Testis (tissue), 2 donors: ENCODE results near the gene TUBG2.

Experiments used
- POLR2A ChIP-seq: fragments of 450-650 bp; IDR thresholded peaks from one replicate; pipeline ENCODE4 v1.6.1; 2017; ENCODE audit warnings: antibody characterized with exemption, mild to moderate bottlenecking, moderate library complexity
- TF ChIP-seq, protein P1 (sequence below), 3 experiments: fragments of 450-650 bp in 2 of 3; fragments of 200-600 bp in 1 of 3; sonication (generic) in 1 of 3; IDR thresholded peaks; one replicate each; pipeline ENCODE4 v1.5.1; 2016 to 2019; ENCODE audit warnings: antibody characterized with exemption in 3 of 3, mild to moderate bottlenecking in 2 of 3, moderate library complexity in 1 of 3

DNA sequence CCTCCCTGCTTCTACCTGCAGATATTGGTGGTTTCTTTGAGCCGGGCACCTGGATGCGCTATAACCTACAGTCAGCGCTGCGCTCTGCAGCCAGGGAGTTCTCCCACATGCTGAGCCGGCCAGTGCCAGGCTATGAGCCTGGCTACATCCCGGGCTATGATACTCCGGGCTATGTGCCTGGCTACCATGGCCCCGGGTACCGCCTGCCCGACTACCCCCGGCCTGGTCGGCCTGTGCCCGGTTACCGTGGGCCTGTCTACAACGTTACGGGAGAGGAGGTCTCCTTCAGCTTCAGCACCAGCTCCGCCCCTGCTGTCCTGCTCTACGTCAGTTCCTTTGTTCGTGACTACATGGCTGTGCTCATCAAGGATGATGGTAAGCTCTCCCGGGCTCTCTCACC is 36.4 kb downstream of the TUBG2 start:
- TF ChIP-seq, protein P1, sequence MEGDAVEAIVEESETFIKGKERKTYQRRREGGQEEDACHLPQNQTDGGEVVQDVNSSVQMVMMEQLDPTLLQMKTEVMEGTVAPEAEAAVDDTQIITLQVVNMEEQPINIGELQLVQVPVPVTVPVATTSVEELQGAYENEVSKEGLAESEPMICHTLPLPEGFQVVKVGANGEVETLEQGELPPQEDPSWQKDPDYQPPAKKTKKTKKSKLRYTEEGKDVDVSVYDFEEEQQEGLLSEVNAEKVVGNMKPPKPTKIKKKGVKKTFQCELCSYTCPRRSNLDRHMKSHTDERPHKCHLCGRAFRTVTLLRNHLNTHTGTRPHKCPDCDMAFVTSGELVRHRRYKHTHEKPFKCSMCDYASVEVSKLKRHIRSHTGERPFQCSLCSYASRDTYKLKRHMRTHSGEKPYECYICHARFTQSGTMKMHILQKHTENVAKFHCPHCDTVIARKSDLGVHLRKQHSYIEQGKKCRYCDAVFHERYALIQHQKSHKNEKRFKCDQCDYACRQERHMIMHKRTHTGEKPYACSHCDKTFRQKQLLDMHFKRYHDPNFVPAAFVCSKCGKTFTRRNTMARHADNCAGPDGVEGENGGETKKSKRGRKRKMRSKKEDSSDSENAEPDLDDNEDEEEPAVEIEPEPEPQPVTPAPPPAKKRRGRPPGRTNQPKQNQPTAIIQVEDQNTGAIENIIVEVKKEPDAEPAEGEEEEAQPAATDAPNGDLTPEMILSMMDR (IDR thresholded peaks at IDR 0.05) = no peak
- TF ChIP-seq POLR2A = no peak
